Activated effector memory CD4-positive, alpha-beta T cell treated with anti-CD3 and anti-CD28 coated beads, Interleukin-2, amount 50 U/mL, for 16 hours (primary cell): Measurements from ENCODE around the gene CEP95.
"Not testable (repeated sequence)": the region's sequence is repeated elsewhere in the genome, so short reads cannot be mapped to it uniquely, and the experiment has no call there.

Experiments
- DNase-seq: peaks from one replicate; pipeline ENCODE4 v3.0.0-alpha.2; 2020

The CEP95 gene

DNA sequence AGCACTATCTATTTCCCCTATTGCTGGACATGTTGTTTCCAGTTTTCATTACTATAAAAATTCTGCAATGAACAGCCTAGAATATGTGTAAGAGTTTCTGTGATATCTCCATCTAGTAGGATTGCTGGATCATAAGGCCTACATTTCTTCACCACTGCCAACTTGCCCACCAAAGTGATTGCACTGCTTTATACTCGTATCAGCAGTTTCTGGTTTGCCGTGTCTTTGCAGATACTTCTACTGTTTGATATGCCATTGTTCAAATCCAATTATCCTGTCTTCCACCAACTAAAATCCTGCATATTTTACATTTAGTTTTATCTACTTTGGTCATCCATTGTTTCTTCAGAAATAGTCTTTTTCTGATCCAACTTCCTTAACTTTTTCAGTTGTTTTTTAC, 21.1 kb downstream of the CEP95 start:
- DNase-seq: no peak

- DNase-seq: no peak
These were observed 22.4 kb downstream of the CEP95 start for GRCh38 chr17:64529221-64529620.

DNA sequence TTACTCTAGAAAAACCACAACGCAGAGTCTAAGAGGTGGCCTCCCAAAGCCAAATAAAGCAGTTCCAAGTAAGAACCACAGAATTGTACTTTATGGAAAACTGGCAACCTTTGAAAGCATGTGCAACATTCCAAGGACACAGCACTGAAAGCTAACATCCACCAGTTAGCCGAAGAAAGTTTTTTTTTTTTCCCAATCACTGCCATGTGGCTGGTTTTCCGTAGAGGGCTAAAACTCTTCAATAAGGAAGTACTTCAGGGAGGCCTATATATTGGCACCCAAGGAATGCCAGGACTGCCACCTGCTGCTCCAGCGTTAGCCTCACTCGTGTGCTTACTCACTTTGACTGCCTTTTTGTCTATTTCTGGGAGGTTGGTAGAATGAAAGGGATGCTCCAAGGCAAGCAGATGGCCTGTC, 25.2 kb downstream of the CEP95 start:
- DNase-seq: no peak

DNA sequence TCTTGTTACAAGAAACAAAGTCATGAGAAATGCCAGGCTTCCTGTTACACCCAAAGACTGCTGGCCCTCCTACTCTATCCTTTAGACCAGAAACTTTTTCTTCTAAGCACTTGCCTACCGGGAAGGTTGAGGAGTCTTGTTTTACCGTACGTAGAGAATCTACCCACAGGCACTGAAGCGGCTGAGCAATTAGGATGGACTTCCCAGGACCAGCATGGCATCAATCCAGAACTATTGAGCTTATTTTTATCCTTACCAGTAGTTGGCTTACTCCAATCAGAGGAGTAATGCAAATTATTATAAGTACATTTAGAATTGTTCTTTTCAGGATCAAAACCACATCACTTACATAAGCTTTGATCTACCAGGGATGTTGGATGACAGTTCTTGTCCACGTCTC, 25.6 kb downstream of the CEP95 start:
- DNase-seq: no peak

DNA sequence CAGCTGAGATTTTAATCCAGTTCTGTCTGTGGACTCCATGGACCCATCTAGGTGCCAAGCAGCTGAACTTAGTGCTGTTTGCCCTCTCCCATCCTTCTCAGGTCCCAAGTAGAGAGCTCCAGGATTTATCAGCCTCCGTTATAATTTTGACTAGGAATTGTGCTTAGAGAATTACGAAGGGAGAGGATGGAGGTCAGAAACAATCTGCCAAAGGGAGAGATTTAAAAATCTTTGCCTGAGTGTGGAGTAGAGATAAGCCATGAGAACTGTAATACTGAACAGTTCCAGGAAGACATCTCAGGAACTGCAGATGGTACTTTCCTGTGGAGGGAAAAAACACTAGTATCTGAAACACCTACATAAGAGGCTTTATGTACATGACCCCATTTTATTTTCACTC, 27.0 kb downstream of the CEP95 start:
- no peak for DNase-seq

- DNase-seq: no peak
These were observed 27.4 kb downstream of the CEP95 start for GRCh38 chr17:64534187-64534586.

DNA sequence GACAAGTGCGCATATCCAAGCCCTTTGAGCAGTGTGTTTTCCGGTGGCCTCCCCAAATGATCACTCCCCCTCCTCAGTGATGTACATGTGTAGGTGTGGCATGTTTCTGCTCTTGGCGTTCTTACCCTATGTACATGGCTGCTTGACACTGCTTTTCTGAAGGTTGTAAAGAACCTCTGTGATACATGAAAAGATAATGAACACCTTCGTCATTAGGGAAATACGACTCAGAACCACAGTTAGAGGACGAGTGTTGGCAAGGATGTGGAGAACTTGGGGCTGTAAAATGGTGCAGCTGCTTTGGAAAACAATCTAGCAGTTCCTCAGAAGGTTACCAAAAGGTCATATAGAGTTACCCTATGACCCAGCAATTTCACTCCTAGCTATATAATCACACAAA, 28.6 kb downstream of the CEP95 start:
- DNase-seq: no peak

DNA sequence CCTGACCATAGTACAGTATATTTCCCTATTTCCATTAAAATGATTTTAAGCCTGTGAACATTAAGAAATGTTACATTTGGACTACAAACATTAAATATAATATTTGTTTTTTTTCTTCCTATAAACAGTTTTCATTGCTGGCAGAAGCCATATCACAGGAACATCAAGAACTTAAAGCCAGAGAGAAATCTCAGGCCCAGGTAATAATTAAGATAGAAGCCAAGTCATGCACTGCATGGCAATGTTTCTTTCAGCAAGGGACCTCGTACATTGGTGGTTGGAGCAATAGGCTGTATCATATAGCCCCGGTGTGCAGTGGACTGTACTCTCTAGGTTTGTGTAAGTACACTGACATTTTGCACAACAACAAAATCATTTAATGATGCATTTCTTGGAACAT, 30.1 kb downstream of the CEP95 start:
- DNase-seq: no peak

DNA sequence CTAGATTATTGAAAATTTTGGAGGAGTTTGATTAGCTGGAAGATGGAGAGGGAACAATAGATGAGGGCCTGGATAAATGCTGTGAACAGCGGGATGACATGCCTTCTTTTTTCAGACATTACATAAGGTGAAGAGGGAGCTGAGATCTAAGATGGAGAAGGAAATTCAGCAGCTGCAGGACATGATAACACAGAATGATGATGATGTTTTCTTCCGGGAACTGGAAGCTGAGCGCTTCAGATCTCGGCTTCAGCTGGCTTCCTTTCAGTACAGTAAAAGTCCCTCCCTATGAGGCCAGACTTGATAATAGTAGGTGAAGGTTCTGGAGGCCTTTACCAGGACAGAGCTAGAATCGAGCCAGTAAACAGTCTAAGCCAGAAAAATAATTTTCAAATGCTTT, 30.7 kb downstream of the CEP95 start:
- DNase-seq: no peak

GRCh38 chr17:64538508-64539130, 31.8 kb downstream of the CEP95 start:
- no peak for DNase-seq

GRCh38 chr17:64540118-64540776, 33.5 kb downstream of the CEP95 start:
- DNase-seq: no peak

DNA sequence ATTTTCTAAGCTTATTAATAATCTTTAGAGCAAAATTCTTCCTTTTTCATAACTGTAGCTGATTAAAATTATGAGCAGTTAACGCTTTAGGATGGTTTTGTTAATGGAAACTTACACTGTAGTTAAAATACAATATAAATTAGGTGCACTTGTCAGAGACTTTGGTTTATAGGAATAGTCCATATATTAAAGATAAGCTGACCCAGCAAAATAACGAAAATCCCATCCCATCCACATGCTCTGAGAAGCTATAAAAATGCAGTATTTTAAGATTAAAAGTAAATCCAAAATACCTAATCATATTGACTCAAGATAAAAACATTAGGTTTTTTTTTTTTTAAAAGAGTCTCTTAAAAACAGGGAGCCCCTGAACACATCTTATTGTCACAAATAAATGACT, 38.0 kb downstream of the CEP95 start:
- no peak for DNase-seq

- no peak for DNase-seq
These were observed 39.9 kb downstream of the CEP95 start for GRCh38 chr17:64546716-64547115.

DNA sequence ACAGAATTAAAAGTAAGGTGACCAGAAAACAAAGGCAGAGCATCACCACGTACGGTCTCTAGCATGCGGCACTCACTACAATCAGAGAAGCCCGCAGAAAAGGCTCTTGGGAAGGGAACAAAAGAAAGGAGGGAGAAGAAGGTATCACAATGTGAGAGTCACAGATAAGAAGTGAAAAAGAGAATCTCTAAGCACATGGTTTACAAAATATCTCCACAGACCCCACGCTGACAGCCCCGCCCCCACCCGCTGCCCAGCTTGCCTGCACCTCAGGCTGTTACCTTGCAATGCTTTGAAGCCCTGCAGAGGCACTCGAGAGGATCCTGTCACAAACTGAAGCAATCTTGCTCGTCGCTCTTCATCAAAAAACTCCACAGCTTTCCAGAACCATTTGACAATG, 40.5 kb downstream of the CEP95 start:
- DNase-seq: no peak

GRCh38 chr17:64551461-64551860, 44.7 kb downstream of the CEP95 start:
- DNase-seq: no peak

- no peak for DNase-seq
These were observed 47.4 kb downstream of the CEP95 start for GRCh38 chr17:64554028-64554637.

GRCh38 chr17:64555281-64555680, 48.5 kb downstream of the CEP95 start:
- no peak for DNase-seq

GRCh38 chr17:64564098-64564497, 57.3 kb downstream of the CEP95 start:
- no peak for DNase-seq

DNA sequence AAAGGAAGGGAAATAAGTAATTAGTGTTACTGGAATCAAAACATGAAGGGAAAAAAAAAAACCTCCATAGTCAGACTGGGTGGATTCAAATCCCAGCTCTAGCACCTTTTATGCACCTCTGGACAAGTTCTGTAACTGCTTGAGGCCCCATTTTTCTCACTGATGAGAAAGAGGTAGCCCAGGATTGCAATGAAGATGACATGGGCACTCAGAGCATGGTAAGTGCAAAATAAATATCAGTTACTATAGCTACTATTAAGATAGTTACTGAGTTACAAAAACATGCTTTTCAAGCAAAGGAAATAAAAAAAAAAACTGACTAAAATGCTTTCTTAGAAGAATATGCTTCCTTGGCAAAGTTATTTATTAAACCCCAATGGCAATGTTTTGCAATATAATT, 58.8 kb downstream of the CEP95 start:
- no peak for DNase-seq

GRCh38 chr17:64571746-64572145, 65.0 kb downstream of the CEP95 start:
- no peak for DNase-seq

DNA sequence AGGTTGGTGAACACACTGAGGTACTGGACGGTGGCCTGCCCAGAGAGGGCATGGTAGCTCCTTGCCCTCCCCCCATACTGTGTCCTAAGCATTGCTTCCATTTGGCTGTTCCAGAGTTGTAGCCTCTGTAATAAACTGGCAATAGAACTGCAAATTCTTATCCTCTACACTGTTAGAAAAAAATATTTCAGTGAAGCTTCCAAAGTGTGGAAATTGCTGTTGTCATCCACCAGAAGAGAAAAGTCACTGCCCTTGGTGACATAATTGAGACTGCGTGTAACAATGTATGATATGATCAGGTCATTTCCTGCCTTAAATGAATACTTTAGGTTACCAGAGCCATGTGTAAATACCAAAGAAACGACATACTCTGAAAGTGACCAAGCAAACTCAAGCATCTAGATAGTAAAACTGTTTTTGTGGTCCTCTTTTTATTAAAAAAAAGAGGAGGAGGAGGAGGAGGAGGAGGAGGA, 65.9 kb downstream of the CEP95 start:
- no peak for DNase-seq

GRCh38 chr17:64573214-64573613, 66.4 kb downstream of the CEP95 start:
- no peak for DNase-seq

DNA sequence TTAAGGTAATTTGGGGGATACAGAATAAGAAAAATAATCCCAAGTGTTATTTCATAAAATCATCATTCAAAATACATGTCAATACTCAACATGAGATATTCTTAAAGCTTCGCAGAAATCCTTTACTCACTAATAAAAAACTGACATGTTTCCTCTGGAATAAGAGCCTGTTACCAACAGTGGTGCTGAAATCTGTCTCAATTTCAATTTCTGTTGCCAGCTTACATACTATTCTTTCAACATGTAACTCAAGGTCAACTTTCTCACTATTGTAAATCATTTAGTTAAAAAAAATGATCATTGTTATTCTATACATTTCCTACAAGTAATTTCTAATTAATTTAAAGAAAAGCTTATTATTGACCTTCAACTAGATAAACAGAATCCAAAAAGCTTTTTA, 67.9 kb downstream of the CEP95 start:
- DNase-seq: no peak

- DNase-seq: no peak
These were observed 68.7 kb downstream of the CEP95 start for GRCh38 chr17:64575431-64575830.

GRCh38 chr17:64577025-64577424, 70.2 kb downstream of the CEP95 start:
- not testable (repeated sequence) for DNase-seq
